ENCODE results near the gene TRPM4.

Gene TRPM4

GRCh38 chr19:49113762-49114629 lies 43.6 kb upstream of the TRPM4 start, which contains the start of gene LIN7B:
Gene LIN7B (plus strand): TSS chr19:49114370. CDS start chr19:49114405, 35 bp downstream.
- peak; percentile 53 for TF ChIP-seq CTCF (IDR thresholded peaks at IDR 0.05; ENCODE audit: low read depth, low read length)
- Histone ChIP-seq H3K4me3 (ENCODE audit: low read depth, low read length) (peak within 1 kb of the TSS; percentile 67), H3K36me3 (peaks cover 23% of the 10 kb centered on the region), H3K27ac (peak within 1 kb of the TSS; percentile 89), H3K9me3 (ENCODE audit: severe bottlenecking) (no peaks in the 10 kb centered on the region), H3K27me3 (ENCODE audit: insufficient read depth, low read depth, severe bottlenecking) (no peaks in the 10 kb centered on the region)
- peak; percentile 71 for DNase-seq

DNA sequence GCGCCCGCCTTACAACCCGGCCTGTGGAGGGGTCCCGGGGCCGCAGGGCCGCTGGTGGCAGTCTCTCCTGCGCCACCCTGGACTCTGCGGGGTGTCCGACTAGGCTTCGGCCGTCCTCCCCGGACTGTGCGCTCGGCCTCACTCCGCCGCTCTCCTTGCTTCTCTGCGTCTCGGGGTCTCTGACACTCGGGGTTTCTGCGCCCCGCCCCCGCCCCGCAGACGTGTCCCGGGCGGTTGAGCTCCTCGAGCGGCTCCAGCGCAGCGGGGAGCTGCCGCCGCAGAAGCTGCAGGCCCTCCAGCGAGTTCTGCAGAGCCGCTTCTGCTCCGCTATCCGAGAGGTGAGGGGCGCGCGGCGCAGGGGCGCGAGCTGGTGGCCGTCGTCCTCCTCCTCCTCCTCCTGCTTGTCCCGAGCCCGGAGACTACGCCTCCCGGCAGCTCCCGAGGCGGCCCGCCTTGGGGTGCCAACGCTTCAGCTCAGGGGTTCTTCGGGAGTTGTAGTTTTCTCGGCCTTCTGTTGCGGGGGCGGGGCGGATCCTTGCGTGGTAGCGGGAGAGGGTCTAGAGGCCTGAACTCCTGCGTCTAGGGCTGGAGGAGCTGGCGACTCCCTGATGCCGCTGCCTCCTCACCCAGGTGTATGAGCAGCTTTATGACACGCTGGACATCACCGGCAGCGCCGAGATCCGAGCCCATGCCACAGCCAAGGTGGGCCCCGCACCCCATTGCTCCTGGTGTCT lies 42.8 kb upstream of the TRPM4 start:
- peak; percentile 85 for DNase-seq
- H3K27ac ChIP-seq, result peak overlapping the region; percentile 89
- no peak for TF ChIP-seq CTCF (IDR thresholded peaks at IDR 0.05; ENCODE audit: low read depth, low read length)
- no peaks in the 10 kb centered on the region for H3K27me3 ChIP-seq (ENCODE audit: insufficient read depth, low read depth, severe bottlenecking)
- H3K9me3 ChIP-seq (ENCODE audit: severe bottlenecking), result no peaks in the 10 kb centered on the region
- H3K4me3 ChIP-seq (ENCODE audit: low read depth, low read length), result peak overlapping the region; percentile 67
- H3K36me3 ChIP-seq, result peaks cover 15% of the 10 kb centered on the region

- no peak overlapping the region for H3K4me3 ChIP-seq (ENCODE audit: low read depth, low read length)
- no peak for DNase-seq
- no peak overlapping the region for H3K27ac ChIP-seq
- no peaks in the 10 kb centered on the region for H3K27me3 ChIP-seq (ENCODE audit: insufficient read depth, low read depth, severe bottlenecking)
- peaks cover 7% of the 10 kb centered on the region for H3K36me3 ChIP-seq
- no peaks in the 10 kb centered on the region for H3K9me3 ChIP-seq (ENCODE audit: severe bottlenecking)
- no peak for TF ChIP-seq CTCF (IDR thresholded peaks at IDR 0.05; ENCODE audit: low read depth, low read length)
Observed at GRCh38 chr19:49116544-49116943, 41.0 kb upstream of the TRPM4 start.

DNA sequence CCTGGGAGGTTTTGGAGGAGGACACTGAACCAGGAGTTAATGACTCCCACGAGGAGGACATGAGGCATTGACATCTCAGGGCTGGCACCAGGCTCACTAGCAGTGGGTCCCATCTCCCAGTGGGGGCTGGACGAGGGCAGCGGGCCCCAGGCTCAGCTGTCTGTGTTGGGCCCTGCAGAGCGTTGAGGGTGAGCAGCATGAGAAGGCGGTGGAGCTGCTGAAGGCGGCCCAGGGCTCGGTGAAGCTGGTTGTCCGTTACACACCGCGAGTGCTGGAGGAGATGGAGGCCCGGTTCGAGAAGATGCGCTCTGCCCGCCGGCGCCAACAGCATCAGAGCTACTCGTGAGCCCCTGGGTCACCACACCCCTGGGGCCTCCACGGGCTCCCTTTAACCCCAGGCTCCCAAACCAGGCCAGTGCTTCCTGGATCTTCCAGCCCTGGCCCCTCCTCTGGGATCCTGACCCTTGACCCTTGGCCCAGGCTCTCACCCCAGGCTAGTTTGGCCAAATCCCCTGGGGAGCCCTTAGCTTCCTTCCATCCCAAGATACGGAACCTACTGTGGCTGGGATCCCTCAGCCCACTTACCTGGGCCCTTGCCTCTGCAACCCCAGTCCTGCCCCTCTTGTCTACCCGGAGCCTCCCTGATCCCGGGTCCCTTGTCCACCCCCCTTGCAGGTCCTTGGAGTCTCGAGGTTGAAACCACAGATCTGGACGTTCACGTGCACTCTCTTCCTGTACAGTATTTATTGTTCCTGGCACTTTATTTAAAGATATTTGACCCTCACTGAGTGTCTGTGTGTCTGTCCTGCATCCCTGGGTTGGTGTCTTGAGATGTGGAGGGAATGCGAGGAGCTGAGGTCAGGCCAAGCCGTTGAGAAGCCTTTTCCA lies 39.7 kb upstream of the TRPM4 start:
- H3K27me3 ChIP-seq (ENCODE audit: insufficient read depth, low read depth, severe bottlenecking), result no peaks in the 10 kb centered on the region
- peaks cover 7% of the 10 kb centered on the region for H3K36me3 ChIP-seq
- no peaks in the 10 kb centered on the region for H3K9me3 ChIP-seq (ENCODE audit: severe bottlenecking)

More for the DNA sequence above, 39.7 kb upstream of the TRPM4 start:
- no peak for DNase-seq
- H3K4me3 ChIP-seq (ENCODE audit: low read depth, low read length), result peak overlapping the region; percentile 70
- no peak for TF ChIP-seq CTCF (IDR thresholded peaks at IDR 0.05; ENCODE audit: low read depth, low read length)
- H3K27ac ChIP-seq, result peak overlapping the region; percentile 100
